SU-DHL-6 (cell line): ENCODE measurements around the gene LPGAT1.

Source experiments
- CTCF ChIP-seq: fragments of 200-600 bp; sonication (generic); IDR thresholded peaks from one replicate; pipeline ENCODE4 v1.5.1; 2017; ENCODE audit warnings: antibody characterized with exemption, mild to moderate bottlenecking, low read length, moderate library complexity; ENCODE audit not compliant: insufficient read depth, poor library complexity, severe bottlenecking
- EZH2phosphoT487 ChIP-seq: fragments of 200-600 bp; sonication (generic), shearing (Covaris generic); conservative IDR thresholded peaks from 2 replicates; pipeline ENCODE4 v1.6.1; 2018; ENCODE audit warnings: mild to moderate bottlenecking, antibody characterized with exemption, low read length, moderate library complexity, mixed read lengths

GRCh38 chr1:211775170-211775569, 55.4 kb downstream of the LPGAT1 start:
- TF ChIP-seq CTCF (no peak), EZH2phosphoT487 (no peak)
